Cardiac fibroblast (primary cell): Measurements from ENCODE around the gene CREB3.

Experiments used
- DNase-seq, 2 donors: peaks; one replicate each; pipeline versions ENCODE4 v3.0.0 to v3.0.0-alpha.2; 2010; ENCODE audit warnings: low read depth in 2 of 2
- H3K4me3 ChIP-seq, 2 donors: replicated peaks in 1 of 2; 1 replicate in 1 of 2; 2 replicates in 1 of 2; pipeline ENCODE4 v1.5.1; 2011; ENCODE audit warnings: low read depth in 2 of 2, low read length in 2 of 2, mild to moderate bottlenecking in 2 of 2, moderate library complexity in 1 of 2
- CTCF ChIP-seq: IDR thresholded peaks from one replicate; pipeline ENCODE4 v1.5.1; 2011; ENCODE audit warnings: low read depth, mild to moderate bottlenecking, low read length, inconsistent platforms

The CREB3 gene

GRCh38 chr9:35737143-35737542, 4.7 kb downstream of the CREB3 start:
- no peak for DNase-seq
- H3K4me3 ChIP-seq: no peak overlapping the region
- no peak for TF ChIP-seq CTCF

DNA sequence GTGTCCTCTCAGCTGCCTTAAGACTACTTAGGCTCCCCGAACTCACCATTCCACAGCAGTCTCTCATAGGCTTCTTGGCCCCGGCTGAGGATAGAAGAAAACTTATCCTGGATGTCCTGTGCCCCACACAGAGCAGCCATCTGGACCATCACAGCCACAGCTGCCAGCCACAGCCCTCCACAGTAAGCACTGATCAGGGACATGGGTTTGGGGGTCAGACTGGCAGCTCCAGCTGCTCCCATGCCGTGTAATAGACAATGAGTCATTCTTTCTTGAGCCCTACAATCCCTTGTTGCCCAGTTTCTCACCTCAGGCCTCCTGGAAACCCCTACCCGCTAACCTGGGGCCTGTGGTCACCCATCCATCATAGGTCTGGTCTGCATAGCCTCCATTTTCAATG, 5.7 kb downstream of the CREB3 start:
- DNase-seq: no peak
- H3K4me3 ChIP-seq: no peak overlapping the region
- no peak for TF ChIP-seq CTCF

- no peak overlapping the region for H3K4me3 ChIP-seq
- no peak for TF ChIP-seq CTCF
Measured at GRCh38 chr9:35738924-35739323, 6.5 kb downstream of the CREB3 start.

DNA sequence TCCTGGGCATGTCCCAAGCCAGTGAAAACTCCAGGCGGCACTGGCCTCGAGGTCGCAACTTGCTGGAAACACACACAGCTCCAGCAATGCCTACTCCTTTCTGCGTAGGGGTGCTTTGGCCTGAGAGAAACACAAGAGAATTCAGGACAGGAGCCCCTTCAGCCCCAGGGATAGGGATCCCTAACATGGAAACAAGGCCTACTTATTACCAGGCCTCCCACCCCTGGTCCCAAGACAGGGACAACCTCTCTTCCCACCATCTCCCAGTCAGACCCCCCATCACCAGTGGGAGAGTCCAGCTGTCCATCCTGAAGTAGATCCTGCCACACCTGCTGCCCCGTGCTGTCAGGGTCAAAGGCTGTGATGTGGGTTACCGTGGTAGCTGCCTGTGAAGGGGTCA, 7.8 kb downstream of the CREB3 start:
- H3K4me3 ChIP-seq: no peak overlapping the region
- TF ChIP-seq CTCF: no peak
- DNase-seq: no peak

More at GRCh38 chr9:35738924-35739323, 6.5 kb downstream of the CREB3 start:
- DNase-seq: no peak

- H3K4me3 ChIP-seq: no peak overlapping the region
- DNase-seq: no peak
- no peak for TF ChIP-seq CTCF
Measured at GRCh38 chr9:35741740-35742139, 9.3 kb downstream of the CREB3 start.

GRCh38 chr9:35743452-35743851, 11.0 kb downstream of the CREB3 start:
- no peak for DNase-seq
- TF ChIP-seq CTCF: no peak
- no peak overlapping the region for H3K4me3 ChIP-seq

- no peak for DNase-seq
- no peak for TF ChIP-seq CTCF
- H3K4me3 ChIP-seq: no peak overlapping the region
Measured at GRCh38 chr9:35743880-35744518, 11.5 kb downstream of the CREB3 start.
